OCI-LY7 (cell line): ENCODE results near the gene PRODH2.

ENCODE experiments used
- EZH2phosphoT487 ChIP-seq: fragments of 200-600 bp; sonication (generic); IDR thresholded peaks from 2 replicates; pipeline ENCODE4 v1.6.1; 2018; ENCODE audit warnings: low read depth, borderline replicate concordance, mild to moderate bottlenecking, mixed run types, antibody characterized with exemption, low read length, moderate library complexity, mixed read lengths
- TF ChIP-seq, protein P1 (sequence below): fragments of 200-600 bp; sonication (generic); conservative IDR thresholded peaks from 2 replicates; pipeline ENCODE4 v1.5.1; 2014; ENCODE audit warnings: mild to moderate bottlenecking, antibody characterized with exemption, low read length, moderate library complexity, mixed read lengths

DNA sequence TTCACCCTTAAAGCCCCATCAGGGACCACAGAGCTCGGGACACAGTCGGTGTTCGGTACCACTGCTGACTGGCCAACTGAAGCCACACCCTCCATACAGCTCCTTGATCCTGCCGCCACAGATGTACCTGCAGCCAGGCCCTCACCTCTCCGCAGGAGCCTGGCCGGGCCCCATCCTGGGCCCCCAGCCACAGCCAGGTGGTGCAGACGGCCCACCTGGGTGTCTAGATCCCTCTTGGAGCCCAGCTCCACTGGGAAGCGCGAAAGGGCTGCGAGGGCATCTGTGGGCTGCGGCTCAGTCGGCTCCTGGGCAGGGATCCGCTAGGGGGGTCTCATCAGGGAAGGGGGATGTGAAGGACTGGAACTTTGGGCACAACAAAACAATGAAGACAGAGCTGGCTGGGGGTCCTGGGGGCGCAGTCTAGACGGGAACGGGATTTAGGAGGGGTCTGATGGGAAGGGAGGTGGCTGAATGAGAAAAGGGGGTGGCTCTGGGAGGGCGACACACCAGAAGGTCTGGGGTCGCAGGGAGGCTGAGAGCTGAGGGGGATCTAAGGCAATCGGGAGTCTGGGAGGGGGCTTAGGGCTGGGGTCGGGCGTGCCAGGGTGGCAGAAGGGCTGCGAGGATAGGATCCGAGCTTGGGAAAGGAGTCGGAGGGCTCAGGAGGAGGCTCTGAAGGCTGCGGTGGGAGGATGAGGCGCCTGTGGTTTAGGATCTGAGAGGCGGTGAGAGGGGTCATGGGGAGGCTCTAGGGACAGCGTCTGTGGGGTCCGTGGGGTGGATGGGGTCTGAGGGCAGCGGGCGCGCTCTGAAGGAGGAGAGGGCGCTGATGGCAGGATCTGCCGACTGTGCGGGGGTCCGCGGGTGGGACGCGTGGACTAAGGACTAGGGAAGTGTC, 15.8 kb downstream of the PRODH2 start:
- TF ChIP-seq, protein P1, sequence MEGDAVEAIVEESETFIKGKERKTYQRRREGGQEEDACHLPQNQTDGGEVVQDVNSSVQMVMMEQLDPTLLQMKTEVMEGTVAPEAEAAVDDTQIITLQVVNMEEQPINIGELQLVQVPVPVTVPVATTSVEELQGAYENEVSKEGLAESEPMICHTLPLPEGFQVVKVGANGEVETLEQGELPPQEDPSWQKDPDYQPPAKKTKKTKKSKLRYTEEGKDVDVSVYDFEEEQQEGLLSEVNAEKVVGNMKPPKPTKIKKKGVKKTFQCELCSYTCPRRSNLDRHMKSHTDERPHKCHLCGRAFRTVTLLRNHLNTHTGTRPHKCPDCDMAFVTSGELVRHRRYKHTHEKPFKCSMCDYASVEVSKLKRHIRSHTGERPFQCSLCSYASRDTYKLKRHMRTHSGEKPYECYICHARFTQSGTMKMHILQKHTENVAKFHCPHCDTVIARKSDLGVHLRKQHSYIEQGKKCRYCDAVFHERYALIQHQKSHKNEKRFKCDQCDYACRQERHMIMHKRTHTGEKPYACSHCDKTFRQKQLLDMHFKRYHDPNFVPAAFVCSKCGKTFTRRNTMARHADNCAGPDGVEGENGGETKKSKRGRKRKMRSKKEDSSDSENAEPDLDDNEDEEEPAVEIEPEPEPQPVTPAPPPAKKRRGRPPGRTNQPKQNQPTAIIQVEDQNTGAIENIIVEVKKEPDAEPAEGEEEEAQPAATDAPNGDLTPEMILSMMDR = no peak
- no peak for TF ChIP-seq EZH2phosphoT487
